Measurements from ENCODE around the gene KTN1.

The KTN1 gene, protein sequence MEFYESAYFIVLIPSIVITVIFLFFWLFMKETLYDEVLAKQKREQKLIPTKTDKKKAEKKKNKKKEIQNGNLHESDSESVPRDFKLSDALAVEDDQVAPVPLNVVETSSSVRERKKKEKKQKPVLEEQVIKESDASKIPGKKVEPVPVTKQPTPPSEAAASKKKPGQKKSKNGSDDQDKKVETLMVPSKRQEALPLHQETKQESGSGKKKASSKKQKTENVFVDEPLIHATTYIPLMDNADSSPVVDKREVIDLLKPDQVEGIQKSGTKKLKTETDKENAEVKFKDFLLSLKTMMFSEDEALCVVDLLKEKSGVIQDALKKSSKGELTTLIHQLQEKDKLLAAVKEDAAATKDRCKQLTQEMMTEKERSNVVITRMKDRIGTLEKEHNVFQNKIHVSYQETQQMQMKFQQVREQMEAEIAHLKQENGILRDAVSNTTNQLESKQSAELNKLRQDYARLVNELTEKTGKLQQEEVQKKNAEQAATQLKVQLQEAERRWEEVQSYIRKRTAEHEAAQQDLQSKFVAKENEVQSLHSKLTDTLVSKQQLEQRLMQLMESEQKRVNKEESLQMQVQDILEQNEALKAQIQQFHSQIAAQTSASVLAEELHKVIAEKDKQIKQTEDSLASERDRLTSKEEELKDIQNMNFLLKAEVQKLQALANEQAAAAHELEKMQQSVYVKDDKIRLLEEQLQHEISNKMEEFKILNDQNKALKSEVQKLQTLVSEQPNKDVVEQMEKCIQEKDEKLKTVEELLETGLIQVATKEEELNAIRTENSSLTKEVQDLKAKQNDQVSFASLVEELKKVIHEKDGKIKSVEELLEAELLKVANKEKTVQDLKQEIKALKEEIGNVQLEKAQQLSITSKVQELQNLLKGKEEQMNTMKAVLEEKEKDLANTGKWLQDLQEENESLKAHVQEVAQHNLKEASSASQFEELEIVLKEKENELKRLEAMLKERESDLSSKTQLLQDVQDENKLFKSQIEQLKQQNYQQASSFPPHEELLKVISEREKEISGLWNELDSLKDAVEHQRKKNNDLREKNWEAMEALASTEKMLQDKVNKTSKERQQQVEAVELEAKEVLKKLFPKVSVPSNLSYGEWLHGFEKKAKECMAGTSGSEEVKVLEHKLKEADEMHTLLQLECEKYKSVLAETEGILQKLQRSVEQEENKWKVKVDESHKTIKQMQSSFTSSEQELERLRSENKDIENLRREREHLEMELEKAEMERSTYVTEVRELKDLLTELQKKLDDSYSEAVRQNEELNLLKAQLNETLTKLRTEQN (N-terminal part only)

DNA sequence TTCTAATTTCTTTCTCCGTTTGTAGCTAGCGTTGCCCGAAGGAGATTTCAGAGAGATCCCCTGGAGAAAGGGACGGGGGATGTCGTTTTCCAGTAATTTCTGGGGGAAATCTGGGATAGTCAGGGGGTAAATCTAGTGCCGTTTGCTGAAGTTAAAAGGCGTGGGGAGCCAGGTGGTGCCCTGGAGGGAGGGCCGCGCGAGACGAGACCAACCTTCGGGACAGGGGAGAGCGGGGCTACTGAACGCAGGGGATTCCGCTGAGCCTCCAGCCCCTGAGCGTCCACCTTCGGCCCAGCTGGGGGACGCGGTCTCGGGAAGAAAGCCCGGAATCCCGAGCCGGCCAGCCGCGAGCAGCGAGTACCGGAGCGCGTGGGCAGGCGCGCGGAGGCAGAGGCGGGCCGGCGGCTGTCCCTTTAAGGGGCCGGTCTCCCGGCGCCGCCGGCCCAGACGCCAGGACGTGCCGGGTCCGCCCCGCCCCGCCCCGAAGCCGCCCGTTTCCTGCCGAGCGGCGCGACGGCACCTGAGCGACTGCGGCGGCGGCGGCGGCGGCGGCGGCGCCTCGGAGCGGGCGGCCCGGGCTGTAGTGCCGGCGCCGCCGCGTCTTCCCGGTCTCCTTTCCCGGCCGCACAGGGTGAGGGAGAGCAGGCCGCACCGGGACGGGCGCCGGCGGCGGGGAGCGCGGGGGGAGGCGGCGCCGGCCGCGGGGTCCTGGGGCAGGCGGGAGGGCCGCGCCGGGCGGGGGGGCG lies at the start of gene KTN1:
TSS of gene KTN1 (plus strand) at position 484 of the 746 bp plus-strand sequence. CDS start 31,842 bp downstream, outside the sequence.
- peak; percentile 88 for DNase-seq

DNA sequence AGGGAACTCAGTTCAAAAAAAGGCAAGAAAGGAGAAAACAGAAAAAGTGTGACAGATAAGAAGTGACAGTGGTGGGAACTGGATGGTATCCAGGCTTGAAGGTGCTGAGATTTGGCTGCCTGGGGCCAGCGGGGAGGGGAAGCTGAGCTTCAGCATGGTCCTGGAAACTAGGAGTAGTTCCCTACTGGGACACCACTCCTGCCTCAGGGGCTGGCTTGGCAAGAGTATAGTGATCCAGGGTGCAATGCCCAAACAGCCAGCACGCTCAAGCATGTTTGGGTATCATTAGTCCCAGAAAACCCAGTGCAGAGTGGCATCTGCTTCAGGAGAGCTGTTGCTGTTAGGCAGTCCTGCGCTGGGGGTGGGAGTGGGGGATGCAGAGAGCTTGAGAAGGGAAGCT lies 49.5 kb upstream of the KTN1 start:
- no peak for DNase-seq

DNA sequence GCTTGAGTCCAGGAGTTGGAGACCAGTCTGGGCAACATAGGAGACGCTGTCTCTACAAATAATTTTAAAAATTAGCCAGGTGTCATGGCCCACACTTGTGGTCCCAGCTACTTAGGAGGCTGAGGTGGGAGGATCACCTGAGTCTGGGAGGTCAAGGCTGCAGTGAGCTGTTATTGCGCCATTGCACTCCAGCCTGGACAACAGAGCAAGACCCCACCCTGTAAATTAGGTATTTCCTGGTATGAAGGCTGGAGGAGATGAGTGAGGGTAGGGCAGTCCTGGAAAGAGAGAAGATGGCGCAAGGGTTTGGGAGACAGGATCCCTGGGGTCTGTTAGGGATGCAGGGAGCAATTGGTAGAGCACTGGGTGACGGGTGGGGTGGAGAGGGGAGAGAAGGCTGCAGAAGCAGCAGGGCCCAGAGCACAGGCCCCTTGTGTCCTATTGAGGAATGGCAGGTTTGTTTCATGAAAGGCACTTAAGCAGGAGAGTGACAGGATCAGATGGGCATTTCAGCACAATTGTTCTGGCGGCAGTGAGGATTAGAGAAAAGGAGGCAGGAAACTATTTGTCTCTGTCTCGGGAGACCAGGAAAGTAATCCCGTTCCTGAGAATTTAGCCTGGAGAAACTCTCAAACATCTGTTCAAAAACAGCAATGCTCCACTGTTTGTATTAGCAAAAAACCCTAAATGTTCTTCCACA lies 47.2 kb upstream of the KTN1 start:
- no peak for DNase-seq

DNA sequence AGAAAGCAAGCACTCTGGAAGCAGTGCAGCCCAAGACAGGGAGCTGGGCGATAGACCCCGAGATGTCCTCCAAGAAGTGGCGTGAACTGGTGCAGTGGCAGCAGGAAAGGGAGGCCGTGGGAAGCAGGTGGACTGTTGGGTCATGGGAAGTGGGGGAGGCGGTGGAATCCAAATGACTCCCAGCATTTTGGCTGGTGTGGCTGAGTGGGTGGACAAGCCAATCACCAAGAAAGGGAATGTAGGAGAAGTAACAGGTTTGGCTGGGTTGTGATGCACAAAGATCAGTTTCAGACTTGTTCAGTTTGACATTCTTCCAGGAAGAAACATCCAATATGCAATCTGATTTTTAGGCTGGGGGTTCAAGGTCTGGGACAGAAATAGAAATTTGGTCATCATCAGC lies 46.0 kb upstream of the KTN1 start:
- DNase-seq = no peak

DNA sequence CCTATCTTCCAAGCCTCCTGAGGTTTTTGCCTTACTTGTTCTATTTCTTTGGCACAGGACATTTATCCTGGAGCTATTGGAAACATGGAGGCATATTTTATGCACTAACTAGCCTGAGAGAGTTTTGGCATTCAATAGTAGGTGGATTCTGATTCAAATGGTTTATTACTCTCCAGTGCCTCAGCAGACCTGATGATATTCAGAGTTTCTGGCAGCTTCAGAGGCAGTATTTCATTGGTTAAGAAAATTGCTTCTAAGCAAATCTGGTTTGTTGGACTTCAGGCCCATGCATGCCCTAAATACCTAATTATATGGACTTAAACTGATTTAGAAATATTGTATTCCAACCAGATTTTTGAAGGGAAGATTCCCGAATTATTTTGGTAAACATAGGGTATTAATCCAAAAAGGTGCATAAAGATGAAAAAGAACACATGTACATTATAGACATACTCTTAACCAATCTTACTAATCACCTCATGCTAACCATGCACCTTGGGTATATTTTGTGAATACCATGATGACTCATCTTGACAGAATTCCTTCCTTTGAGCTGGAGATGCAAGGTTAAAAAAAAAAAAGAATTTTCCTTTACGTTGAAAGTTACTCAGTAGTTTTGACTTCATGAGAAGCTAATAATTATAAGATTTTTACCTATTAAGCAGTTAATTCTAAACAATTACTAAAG lies 44.3 kb upstream of the KTN1 start:
- no peak for DNase-seq

DNA sequence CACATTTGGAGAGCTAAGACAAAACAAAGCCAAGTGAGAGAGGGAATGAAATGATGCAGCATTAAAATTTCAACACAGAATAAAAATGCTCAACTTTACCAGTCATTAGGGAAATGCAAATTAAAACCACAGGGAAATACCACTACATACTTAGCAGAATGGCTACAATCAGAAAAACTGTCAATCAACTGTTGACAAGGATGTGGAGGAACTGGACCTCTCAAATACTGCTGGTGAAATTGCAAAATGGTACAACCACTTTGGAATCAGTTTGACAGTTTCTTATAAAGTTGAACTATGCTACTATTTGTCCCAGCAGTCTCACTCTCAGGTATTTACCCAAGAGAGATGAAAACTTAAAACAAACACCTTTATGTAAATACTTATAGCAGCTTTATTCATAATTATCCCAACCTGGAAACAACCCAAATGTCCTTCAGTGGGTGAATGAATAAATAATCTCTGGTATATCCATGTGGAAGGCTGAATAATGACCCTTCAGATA lies 43.8 kb upstream of the KTN1 start:
- no peak for DNase-seq

DNA sequence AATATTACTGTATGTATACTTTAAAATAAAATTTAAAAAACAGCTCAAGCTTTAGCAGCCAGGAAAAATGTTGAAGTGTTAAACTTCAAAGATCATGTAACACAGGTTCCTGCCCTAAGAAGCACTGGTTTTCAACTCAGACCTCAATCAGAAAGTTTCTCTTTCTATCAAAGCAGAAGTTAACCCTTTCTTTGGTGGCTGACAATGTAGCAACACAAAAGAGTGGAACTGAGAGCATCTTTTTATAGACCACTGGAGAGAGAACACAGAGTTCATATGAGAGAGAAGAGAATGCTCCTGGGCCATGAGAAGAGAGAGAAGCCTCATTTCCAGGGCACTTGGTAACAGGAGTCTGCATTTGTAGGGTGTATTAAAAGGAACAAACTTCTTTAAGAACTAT lies 42.2 kb upstream of the KTN1 start:
- no peak for DNase-seq

DNA sequence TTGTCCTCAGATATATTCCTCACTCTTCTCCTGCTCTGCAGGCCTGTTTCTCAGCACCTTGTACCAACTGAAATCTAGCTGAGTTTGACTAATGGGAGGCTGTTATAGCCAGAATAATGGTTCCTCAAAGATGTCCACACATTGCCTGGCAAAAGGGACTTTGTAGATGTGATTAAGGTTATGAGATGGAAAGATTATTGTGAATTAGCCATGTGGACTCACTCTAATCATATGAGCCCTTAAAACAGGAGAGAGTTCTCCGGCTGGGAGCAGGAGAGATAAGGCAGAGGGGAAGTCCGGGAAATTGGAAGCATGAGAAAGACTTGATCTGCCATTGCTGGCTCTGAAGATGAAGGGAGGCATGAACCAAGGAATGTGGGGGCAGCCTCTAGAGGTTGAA lies 40.0 kb upstream of the KTN1 start:
- no peak for DNase-seq

DNA sequence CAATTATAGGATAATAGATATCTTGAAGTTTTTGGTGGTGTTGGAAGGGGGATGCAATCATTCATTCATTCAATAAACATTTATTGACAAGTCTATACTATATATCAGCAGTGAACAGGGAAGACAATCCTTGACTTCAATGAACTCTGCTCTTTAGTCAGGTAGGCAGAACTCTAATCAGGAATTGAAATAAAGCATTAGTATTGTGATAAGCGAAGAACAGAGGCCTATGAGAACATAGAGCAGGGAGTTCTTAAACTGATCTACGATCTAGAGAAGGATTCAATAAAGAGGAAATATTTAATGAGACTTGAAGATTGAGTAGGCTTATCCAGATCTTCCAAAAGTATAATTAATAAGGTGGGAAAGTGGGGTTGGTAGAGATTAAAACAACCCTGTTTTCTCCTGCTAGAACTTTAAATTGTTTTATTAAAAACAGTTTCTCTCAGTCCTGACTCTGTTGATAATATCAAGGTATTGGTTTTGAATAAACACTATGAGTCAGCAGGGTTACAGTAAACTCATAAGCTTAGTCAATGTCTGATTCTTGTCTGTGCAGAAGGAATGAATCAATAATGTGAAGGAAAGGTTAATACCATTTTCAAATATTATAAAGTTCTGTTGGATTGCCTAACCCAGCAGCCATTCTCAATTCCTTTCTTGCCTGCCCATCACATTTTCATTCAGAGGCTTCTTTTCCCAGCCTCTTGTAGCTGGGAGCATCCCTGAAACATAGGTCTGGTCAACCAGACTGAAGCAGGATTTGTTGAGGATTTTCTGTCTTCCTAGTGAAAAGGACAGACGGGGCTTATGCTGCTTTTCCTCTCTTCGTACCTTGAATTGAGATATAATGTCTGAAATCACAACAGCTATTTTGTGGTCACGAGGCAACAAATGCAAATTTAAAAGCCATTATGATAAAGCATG lies 38.9 kb upstream of the KTN1 start:
- DNase-seq = no peak

DNA sequence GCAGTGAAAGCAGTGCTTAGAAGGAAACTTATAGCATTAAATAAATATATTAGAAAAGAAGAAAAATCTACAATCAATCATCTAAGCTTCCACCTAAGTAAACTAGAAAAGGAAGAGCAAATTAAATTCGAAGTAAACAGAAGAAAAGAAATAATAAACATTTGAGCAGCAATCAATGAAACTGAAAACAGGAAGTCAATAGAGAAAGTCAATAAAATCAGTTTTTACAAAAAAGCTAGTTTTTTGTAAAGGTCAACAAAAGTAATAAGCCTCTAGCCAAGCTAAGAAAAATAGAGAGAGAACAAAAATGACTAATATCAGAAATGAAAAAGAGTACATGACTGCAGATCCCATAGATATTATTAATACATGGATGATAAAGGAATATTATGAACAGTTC lies 34.2 kb upstream of the KTN1 start:
- DNase-seq = no peak

DNA sequence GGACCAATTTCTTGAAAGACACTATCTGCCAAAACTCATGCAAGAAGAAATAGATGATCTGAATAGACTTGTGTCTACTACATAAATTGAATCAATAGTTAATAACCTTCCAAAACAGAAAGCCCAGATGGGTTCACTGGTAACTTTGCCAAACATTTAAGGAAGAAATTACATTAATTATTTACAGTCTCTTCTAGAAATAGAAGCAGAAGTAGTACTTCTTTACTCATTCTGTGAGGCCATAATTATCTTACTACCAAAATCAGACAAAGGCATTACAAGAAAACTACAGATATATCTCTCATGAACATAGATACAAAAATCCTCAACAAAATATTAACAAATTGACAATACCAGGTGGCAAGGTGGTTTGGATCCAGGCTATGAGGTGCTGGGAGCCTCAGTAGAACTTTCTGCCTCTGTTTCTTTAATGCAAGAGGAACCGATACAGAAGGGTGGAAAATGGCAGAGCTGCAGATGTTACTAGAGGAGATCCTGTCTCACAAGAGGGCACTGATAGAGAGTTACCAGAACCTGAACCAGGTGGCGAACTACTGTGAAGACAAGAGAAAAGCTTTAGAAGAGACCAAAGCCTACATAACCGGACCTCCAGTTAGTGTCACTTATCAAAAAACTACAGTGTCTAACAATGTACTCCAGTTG lies 33.7 kb upstream of the KTN1 start:
- no peak for DNase-seq

DNA sequence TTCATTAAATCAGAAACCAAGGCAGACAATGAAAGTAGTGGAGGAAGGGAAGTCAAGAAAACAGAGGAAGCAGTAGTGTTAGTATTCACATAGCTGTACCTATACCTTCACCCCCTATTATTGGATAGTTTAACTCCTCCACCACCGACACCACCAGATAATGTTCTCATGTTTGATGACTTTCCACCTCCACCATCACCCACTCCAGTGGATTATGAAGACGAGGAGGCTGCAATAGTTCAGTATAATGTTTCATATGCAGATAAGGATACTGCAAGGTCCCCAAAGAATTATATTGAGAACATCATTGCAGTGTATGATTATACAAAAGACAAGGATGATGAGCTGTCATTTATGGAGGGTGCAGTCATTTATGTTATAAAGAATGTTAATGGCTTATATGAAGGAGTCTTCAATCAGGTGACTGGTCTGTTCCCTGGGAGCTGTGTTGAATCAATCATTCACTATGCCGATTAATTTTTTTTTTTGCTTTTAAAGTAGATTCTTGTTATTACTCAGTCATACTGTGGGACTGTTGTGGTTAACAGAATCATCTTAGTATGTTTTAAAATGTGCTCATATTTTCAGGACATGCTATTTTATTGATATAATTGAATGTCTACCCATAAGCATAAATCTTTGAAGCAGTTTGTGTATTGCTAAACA lies 32.2 kb upstream of the KTN1 start:
- no peak for DNase-seq

DNA sequence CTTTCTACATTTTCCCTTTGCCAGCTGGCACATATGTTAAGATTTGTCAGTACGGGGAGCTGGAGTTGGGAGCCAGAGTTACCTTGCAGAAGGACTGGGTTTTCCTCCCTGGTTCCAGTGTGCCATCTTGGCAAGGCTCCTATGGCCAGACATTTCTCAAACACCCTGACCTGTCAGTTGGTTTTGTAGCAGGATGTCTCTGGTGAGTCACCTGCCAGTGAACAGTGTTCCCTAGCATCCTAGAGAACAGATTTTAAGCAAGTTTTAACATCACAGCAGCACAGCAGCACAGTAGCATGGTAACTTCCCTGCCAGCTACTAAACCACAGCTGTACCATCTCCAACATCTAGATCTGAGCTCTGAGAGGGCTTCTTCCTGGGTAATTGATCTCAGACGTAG lies 26.2 kb upstream of the KTN1 start:
- no peak for DNase-seq

DNA sequence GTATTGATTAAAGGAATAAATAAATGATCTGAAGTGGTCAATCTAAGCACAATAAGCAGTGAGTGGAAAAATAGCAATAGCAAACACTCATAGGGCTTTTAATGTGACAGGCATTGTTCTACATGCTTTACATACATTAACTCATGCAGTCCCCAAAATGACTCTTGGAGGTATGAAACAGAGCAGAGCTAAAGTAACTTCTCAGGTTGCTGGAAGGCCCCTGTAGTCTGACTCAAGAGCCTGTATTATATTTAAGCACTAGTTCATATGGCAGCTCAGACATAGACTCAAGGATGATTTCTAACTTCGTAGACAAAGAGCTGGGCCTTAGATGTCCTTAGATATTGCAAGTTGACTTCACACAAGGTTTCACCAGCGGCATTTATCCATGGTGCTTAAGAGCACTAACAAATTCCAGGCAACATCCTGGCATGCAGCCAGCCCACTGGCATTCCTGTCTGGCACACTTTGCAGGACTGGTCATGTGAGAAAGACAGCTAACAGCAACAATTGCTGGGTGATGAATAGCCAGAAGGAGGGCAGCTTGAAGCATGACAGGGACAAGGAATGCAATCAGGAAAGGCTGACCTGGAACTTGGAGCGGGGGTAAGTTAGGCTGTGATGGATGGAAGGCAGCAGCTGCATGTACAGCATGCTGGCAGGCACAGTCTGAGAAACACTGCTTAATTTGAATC lies 22.9 kb upstream of the KTN1 start:
- peak; percentile 40 for DNase-seq

DNA sequence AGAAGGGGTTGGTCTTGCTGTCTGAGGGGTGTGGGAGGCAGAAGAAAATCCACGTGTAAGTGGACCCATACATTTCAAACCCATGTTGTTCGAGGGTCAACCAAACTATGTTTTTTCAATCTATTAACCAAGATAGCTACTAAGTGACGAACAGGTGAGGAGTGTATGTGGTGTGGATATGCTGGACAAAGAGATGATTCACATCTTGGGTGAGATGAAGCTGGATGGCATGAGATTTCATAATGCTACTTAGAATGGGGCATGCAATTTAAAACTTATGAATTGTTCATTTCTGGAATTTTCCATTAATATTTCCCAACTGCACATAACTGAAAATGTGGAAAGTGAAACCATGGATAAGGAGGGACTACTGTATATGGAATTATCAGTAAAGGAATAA lies 17.9 kb upstream of the KTN1 start:
- no peak for DNase-seq

DNA sequence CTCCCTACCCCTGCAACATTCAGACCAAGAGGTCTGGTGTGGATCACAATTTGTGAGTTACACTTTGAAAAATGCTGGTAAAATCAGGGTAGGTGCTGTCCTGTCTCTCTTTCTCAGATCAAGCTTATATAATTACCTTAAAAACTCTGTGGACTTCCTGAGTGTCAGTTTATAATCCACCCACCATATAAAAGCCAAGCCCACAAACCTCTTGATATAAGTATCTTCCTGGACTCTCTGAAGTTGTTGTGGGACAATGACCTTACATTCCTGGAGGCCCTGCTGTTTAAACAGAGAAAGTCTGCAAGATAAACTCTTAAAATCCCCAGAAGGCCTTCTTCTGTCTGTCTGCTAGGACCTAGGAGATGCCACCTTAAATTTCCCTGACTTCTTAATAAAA lies 11.4 kb upstream of the KTN1 start:
- DNase-seq = no peak

DNA sequence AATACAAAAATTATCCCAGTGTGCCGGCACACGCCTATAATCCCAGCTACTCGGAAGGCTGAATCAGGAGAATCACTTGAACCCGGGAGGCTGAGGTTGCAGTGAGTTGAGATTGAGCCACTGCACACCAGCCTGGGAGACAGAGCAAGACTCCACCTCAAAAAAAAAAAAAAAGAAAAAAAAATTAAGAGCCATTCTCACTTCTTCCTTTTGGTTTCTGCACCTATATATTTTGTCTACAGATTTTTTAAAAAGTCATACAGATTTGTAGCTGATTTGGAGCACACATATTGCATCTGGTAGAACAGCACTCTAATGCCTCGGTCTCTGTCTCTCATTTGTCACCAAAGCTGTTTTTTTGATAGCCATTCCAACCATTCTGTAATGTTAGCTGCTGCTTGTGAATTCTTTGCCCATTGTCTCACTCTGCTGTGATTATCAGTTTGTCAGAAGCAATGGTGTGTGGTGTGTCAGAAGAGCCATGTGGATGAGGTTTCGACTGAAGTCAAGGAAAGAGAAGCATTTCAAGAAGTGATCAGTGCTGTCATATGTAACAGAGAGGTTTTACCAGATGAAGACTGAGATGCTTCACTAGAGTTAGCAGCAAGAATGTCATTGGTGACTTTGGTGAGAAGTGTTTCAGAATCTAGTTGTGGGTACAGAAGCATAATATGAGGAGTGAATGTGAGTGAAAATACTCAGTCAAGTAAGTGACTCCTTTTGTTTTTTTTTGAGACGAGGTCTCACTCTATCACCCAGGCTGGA lies 8.7 kb upstream of the KTN1 start:
- DNase-seq = no peak

All from retina (tissue), 1 donor.